GM21737 (cell line): ENCODE results near the gene NAGS.
"Not testable (repeated sequence)": the region's sequence is repeated elsewhere in the genome, so short reads cannot be mapped to it uniquely, and the experiment has no call there.

Source experiments
- ATAC-seq: cut with Tn5 transposase; IDR thresholded peaks from one replicate; pipeline ENCODE4 v1.9.1; 2021; ENCODE audit warnings: mild to moderate bottlenecking, moderate library complexity; ENCODE audit not compliant: unreplicated experiment

The NAGS gene

DNA sequence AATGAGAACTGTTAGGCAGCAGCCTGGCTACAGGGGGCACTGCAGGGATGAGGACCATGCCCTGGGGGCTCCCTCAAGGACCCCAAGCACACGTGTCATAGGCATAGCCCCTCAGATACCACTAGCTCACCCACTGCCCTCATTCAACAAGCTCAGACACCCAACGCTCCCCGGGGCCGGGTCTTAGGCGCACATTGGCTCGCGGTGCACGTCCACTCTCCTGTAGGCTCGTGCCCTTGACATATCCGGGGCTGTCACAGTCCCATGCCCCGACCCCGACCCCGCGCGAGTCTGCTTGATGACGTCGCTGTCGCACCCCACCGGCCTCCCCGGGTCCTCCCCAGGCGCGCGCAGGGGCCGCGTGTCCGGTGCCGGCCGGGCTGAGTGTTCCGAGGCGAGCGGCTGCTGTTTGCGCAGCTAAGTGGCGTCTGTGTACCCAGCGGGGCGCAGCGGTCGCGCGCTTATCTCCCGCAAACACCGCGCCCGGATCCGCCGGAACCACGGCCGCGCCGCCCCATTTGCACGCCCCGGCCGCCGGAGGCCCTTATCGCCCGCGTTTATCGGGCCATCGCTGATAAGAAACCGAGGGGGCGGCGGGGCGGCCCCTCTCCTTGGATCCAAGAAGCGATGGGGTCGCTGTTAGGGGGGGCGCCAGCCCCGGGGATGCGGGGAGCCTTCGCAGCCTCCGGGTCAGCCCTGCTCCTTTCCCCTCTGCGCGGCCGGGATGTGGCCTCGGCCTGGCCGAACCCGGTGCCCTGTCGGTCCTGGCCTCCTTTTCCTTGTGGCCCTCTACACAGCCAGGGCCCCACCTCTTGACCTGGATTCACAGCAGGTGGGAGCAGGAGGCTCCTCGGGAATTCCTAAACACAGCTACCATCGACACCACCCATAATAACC lies 20.7 kb upstream of the NAGS start:
- ATAC-seq = no peak

GRCh38 chr17:43984521-43984920 lies 19.9 kb upstream of the NAGS start:
- no peak for ATAC-seq

DNA sequence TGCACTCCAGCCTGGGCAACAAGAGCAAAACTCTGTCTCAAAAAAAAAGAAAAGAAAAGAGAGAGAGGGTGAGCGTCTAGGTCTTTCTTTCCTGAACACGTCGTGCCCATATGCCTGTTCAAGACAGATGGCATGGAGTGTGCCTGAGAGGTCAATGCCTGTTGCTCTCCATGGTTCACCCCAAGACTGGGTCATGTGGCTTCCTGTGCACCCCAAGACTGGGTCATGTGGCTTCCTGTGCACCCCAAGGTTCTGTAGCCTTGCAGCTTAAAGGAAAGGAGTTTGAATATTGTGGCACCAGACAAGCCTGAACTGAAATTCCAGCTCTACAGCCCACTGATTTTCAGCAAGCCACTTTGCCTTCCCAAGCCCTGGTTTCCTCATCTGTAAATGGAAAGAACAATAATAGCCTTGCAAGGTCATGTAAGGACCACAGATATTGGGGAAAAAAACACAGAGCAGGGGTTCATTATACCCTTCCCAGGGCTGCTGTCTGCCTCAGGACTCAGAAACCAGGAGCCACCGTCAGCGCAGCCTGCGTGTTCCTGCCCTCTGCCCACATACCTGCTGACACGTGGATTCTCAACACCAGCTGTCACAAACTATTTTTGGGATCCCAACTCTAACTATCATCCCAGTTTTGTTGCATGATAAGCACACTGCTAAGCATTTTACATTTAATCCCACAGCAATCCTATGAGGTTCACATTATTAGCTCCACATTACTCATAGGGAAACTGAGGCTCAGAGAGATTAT lies 18.0 kb upstream of the NAGS start:
- no peak for ATAC-seq

DNA sequence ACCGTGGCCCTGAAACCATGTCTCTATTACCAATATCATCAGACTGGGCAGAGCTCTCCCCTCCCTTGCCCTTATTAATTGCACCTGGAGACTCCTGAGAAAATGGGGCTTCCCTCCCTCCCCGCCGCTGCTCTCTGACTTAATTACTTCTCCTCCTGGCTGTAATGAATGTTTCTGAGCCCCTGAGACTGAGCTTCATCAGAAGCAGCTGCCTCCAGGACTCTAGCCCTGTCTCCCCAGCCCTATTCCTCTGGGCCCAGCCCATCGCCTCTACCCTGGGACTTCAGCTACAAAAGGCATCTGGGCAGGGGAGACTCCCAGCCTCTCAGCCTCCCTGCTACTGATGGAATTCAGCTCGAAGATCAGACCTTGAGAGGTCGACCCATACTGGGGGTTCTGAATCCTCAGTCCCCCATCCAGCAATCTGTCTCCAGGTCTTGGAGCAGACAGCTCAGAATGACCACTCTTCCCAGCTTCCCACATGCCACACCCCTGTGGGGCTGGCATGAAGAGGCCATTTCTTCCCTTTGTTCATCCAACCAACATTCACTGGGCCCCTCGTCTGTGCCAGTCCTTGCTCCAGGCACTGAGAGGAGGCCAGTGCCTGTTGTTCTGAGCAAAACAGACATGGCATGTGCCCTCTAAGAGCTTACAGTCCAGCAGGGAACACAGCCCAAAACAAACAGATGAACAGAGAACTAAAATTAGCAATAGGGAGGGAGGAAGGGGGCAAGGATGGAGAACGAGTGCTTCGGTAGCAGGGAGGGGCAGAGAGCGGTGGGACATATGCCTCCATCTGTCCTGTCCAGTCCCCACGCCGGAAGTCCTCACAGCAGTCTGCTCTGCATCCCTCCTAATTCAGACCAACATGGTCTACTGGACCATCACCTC lies 17.0 kb upstream of the NAGS start:
- no peak for ATAC-seq

DNA sequence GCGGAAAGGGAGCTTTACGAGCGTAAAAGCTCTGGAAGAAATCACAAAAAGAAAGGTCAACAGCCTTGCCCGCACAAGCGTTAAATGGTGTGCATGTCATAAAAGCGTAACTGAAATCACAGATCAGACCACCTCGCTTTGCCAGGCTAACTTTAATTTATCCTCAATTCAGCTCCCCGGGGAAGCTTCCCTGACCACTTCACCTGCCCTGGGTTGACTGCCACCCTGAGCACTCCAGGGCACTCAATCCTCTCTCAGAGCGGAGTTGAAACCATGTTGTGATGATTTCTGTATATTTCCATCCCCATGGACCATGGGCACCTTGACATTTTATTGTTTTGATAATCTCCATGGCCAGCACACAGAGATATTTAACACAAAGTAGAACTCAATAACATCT lies 16.1 kb upstream of the NAGS start:
- no peak for ATAC-seq

DNA sequence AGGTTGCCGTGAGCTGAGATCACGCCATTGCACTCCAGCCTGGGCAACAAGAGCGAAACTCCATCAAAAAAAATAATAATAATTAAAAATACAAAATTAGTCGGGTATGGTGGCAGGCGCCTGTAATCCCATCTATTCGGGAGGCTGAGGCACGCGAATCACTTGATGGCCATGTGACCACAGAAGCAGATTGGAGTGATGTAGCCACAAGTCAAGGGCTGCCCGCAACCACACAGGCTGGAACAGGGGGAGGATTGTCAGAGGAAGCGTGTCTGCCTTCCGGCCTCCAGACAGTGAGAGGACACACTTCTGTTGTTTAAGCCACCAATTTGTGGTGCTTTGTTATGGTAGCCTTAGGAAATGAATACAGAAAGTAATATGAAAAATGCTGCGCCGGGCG lies 11.8 kb upstream of the NAGS start:
- ATAC-seq = no peak

DNA sequence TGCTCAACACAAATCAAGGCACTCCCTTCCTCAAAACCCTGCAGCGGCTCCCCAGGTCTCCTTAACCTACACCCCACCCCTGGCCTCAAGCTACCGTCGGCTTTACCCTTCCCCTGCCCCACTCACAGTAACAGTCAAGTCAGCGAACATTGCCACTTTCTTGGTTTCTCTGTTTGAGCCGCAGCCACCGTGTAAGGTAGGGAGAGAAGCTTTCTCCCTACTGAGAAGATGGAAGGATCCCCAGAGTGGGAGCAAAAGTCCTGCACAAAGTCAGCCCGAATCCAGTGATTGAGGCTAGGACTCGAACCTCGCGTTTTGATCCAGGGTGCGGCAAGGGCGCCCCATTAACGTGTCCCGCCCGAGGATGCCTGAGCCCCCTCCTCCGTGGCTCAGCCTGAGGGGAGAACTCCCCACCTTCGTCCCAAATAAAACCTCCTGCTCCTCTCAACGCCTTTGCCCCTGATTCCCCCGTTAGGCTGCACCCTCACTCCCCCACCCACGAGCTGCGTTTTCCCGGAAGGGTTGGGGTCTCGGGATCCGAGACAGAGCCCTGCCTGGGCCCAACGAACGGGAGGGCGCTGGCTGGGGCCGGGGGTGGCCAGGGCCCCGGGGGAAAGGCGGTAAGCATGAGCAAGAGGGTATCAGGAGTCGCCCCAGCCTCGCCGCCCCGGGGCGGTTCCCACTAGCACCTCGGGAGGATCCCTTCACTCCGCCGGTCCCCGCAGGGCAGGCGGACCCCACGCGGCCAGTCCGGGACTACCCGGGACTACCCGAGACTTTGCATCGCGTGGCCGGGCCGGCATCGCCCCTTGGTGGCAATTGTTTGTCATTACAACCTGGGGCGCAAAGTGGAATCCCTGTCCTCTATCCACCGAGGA lies 9.9 kb upstream of the NAGS start:
- no peak for ATAC-seq

- ATAC-seq = no peak
Observed at GRCh38 chr17:43995150-43995471, 9.3 kb upstream of the NAGS start.

DNA sequence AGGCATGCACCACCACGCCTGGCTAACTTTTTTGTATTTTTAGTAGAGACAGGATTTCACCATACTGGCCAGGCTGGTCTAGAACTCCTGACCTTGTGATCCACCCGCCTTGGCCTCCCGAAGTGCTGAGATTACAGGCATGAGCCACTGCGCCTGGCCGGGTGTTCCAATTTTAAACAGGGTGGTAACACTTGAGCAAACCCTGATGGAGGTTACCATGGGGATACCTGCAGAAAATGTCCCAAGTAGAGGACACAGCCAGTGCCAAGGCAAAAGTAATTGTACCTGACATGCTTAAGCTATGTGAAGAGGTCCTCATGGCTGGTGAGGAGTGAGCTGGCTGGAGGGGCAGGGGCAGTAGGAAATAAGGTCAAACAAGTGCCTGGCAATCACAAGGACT lies 7.2 kb upstream of the NAGS start:
- not testable (repeated sequence) for ATAC-seq

DNA sequence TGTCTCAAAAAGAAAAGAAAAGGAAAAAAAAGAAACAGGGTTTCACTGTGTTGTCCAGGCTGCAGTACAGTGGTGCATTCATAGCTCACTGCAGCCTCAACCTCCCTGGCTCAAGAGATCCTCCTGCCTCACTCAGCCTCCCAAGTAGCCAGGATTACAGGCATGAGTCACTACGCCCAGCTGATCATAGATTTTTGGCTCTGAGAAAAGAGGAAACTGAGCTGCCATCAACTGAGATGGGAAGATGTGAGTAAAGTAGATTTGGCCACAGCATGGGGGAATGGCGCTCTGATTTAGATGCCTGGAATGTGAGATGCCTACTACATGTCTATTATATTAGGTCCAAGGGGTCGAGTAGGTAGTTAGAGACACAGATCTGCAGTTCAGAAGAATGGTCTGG lies 5.9 kb upstream of the NAGS start:
- ATAC-seq = no peak

DNA sequence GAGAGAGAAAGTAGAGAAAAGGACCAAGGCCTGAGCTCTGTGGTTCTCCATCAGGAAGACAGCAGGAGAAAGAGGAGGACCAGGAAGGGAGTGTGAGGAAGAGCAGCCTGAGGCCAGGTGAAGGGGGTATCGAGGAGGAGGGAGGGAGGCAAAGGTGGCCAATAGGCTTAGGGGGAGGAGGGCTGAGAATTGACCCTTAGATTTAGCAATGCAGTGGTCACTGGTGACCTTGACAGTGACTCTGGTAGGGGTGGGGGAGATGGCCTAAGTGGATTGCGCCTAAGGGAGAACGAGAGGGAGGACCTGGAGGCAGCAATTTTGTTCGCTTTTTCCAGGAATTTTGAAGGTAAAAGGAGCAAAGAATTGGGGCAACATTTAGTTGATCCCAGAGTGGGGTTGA lies 5.4 kb upstream of the NAGS start:
- no peak for ATAC-seq

DNA sequence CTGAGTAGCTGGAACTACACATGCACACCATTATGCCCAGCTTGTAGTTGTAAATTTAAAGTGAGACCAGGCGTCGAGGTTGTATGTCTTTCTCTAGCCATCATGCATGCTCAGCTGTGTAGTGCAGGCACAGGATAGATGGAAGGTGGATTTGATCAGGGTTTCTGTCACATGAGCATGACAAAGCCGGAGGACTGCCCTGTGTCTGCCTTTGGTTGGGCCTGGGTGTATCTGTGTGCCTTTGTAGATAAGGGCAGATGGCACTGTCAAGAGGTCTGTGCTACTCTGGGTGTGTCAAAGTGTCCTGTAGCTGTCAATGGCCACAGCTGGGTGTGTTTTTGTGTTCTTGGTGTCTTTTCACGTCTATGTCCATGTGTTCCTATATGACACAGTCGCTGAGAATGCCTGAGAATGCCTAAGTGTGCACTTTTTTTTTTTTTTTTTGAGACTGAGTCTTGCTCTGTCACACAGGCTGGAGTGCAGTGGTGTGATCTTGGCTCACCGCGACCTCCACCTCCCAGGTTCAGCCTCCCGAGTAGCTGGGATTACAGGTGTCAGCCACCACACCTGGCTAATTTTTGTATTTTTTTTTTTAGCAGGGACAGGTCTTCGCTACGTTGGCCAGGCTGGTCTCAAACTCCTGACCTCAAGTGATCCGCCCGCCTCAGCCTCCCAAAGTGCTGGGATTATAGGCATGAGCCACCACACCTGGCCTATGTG lies 4.1 kb upstream of the NAGS start:
- no peak for ATAC-seq

- ATAC-seq = no peak
Observed at GRCh38 chr17:44000871-44001460, 3.5 kb upstream of the NAGS start.

DNA sequence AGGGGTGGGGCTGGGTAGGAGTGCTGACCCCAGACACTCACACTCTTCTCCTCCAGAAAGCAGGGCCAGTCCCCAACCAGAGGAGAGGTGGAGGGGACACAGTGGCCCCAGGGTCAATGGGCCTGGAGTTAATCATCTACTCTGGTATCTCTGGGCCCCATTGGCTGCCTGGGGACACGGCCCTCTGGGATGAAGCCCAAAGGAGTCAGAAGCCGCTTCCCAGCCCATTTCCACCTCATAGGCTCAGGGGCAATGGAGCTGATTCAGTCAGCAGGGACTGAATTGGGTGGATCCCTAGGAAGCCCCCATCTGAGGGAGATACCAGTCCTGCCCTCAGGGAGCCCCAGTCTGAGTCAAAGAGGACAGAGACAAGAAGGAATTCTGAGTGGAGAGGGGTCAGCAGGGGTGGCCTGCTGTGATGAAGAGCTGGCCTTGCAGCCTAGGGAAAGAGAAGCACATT lies 2.9 kb upstream of the NAGS start:
- no peak for ATAC-seq

DNA sequence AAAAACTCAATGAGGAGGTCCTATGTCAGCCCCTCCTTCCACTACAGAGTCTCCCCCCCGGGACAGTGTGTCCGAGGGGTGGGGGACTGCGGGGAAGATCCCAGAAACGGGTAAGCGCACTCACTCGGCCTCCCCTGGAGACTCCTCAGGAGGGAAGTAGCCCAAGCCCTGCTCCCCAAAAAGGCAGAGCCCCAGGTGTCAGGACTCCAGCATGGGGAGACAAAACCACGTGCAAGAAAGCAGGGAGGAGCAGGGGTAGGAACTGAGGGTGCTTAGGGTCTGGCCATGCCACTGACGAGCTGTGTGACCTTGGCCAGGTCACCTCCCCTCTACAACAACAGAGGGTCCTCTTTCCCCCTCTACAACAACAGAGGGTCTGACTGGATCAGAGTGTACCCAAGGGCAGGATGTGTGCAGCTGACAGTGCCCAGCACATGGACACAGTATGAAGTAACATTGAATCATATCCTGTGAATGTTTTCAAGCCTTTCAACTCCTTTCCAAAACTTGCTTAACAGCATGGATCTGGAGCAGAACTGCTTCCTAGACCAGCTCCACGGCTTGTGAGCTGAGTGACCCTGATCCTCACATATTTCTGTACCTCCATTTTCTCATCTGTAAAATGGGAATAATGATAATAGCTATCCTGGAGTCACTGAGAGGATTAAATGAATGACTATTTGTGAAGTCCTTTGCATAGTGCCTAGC lies 2.1 kb upstream of the NAGS start:
- no peak for ATAC-seq

DNA sequence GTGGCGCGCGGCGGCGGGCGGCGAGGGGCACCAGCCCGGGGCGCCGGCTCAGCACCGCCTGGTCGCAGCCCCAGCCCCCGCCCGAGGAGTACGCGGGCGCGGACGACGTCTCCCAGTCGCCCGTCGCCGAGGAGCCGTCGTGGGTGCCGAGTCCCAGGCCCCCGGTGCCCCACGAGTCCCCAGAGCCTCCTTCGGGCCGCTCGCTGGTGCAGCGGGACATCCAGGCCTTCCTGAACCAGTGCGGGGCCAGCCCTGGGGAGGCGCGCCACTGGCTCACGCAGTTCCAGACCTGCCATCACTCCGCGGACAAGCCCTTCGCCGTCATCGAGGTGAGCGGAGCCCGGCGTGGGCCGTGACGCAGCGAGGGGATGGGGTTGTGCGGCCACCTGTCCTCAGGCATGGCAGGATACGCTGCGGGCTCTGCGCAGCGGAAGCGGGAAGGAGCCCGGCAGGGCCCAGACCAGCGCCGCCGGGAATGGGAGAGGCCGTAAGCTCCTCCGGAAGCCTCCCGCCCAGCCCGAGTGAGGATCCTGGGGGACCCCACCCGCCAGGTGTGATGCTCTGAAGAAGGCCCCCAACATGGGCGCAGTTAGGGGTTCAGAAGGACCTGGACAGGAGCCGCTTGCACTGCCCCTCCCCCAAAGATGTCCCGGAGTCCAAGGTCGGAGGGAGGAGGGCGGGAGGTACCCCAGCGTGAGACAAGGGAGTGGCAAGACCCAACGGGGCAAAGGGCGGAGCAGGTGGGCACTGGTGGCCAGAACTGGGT lies 522 bp downstream of the NAGS start:
- ATAC-seq = no peak

DNA sequence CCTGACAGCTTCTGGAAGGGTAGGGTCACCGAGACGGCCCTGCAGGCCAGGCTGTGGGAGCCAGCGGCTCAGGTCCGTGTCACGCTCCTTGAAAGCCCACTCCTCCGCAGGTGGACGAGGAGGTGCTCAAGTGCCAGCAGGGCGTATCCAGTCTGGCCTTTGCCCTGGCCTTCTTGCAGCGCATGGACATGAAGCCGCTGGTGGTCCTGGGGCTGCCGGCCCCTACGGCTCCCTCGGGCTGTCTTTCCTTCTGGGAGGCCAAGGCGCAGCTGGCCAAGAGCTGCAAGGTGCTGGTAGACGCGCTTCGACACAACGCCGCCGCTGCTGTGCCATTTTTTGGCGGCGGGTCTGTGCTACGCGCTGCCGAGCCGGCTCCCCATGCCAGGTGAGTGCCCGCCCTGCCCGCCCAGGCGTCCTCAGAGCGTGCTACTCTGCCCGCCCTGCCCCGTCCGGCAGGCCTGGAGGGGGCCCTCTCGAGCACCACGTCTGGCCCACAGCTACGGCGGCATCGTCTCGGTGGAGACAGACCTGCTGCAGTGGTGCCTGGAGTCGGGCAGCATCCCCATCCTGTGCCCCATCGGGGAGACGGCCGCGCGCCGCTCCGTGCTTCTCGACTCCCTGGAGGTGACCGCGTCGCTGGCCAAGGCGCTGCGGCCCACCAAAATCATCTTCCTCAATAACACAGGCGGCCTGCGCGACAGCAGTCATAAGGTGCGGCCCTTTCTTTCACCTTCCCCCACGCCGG lies 1.3 kb downstream of the NAGS start:
- no peak for ATAC-seq
